ENCODE data around the gene TGOLN2.
"Not testable (repeated sequence)": the region's sequence is repeated elsewhere in the genome, so short reads cannot be mapped to it uniquely, and the experiment has no call there.

The TGOLN2 gene

DNA sequence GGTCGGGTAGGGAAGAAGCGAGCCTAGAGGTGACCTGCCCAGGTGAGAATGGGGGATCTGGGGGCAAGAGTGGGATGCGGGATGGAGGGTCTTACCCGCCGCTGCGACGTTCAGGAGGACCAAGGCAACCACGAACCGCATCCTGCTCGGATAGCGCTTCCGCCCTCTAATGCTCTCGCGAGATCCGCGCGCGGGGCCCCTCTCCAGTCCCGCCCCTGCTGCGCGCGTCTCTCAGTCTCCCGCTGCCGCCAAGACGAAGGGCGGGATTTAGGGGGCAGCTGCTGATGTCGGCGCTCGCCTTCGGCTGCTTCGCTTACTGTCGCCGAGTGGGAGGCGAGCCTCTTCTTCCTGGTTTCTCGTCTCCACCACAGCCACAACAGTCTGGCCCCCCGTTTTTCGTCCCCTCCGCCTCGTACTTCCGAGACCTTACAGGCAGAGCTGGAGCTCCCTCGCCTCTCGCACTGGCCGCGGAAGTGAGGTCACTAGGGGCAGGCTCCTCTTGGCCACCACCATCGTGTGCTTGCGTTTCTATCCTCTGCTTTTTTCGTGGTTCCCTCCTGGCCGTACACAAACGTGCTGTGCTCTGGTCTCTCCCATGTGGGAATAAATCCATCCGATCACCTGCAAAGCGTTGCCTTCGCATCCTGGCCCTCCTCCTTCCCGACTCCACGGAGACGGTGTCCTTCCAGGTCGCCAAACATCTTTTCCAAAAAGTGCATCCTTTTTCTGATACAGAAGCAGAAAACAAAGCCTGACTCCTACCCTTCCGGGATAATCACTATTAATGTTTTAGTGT lies at the start of gene TGOLN2:
TGOLN2 (minus strand) TSS at position 168 of the 796 bp plus-strand sequence; CDS start at position 141, 27 bp downstream.
- DNase-seq (ENCODE audit: low read depth) = peak; percentile 86

DNA sequence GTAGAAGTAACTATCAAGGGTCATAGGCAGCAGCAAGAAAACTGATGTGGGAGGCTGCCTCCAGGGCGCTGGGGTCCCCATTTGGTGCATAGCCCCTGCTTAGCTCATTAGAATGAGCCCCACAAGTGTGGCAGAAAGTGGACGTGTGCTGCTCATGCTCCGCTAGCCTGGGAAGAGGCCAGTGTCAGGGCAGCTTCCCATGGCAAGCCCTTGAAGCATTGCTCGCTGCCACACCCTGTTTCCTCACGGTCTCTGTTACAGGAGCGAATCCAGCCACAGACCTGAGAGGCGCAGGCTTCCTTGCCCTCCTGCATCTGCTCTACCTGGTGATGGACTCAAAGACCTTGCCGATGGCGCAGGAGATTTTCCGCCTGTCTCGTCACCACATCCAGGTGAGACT lies 49.3 kb upstream of the TGOLN2 start:
- no peak for DNase-seq (ENCODE audit: low read depth)

DNA sequence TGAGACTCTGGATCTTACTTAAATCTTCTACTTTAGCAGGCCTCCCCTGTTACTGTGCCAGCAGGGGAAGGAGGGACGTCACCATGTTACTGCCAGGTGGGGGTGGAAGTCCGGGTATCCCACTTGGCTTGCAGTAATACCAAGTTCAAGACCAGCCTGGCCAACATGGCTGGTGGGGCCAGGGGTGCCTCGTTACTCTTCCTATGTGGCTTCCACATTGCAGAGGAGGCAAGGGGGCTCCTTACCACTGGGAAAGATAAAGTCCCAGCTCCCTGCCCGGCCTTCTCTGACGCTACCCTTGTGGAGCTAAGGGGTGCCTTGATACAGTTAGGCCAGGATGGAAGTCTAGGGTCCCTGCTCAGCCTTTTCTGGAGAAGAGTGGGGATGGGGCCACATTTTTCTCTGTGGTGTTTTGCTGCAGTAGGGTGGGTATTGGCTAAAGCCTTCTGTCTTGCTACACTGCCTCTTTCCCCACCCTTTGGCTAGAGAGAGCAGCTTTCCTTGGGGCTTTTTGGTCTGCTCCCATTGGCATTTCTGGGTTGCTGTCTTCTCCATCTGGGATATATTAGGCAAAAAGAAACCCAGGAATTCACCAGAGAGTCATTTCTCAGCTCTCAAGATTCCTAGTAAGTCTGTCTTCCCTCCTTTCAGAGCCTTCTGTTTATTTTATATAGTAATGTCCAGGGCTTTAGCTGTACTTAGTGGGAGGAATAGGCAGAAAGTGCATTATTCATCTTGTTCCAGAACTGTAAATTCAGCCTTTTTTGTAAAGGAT lies 48.7 kb upstream of the TGOLN2 start:
- DNase-seq (ENCODE audit: low read depth) = no peak

DNA sequence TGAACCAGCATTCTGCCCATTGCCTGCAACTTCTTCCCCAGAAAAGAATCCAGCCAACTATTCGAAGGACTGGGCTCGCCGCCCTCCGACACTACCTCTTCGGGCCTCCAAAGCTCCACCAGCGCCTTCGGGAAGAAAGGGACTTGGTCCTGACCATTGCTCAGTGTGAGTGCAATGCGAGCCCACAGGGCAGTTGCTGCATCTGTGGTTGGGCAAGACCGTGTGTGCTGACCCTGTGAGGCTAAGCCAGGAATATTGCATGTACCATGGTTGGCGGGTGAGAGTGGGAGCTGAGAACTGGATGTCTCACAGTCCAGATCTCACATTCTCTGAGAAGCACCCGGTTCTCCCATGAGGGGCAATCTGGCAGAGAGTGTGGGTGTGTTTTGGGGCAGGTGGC lies 43.3 kb upstream of the TGOLN2 start:
- DNase-seq (ENCODE audit: low read depth) = no peak

DNA sequence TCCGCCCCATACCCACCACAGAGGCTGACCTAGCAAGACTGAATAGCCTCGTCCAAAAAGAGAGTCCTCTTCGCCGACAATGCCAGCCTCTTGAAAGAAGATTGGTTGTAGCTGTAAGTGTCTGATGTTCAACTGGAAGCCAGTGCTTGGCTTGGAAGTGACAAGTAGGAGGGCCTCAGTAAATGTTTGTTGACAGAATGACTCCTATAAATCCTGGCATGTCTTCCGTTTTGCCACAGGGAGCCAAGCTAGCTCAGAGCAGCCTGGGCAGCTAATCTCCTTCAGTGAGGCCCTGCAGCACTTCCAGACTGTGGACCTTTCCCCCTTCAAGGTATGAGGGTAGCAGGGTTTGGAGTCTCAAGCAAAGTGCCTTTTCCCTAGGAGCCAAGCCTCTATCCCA lies 41.7 kb upstream of the TGOLN2 start:
- DNase-seq (ENCODE audit: low read depth) = no peak

DNA sequence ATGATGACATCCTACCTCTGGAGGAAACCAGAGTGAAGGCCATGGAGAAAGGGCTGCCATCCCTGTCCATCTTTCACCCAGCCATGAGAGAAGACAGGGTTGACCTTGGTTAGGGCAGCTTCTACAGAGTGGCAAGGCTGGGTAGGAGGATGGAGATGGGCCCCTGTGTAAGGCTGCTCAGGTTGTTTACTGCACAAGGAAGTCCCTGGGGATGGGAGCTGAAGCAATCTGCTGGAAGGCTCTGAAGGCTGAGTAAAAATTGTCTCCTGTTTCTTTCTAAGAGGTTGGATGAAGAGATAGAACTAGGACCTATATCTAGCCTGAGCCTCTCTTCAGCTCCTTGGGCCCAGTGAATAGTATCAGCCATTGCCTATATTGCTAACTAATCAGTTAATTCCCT lies 41.1 kb upstream of the TGOLN2 start:
- DNase-seq (ENCODE audit: low read depth) = no peak

DNA sequence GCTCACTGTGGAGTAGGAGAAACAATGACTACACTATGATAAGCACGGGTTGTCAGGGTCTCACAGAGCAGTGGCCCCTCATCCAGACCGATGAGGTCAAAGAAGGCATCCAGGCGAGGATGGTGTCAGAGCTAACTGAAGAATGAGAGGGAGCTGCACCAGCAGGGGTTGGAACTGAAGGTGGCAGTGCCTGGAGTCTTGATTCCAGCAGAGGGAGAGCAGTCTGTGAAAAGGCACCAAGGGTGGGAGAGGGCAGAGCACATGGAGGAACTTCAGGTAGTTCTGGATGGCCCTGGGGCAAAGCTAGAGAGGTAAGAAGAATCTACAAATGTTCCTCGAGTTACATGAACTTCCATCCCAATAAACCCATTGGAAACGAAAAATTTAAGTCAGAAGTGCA lies 39.4 kb upstream of the TGOLN2 start:
- DNase-seq (ENCODE audit: low read depth) = no peak

DNA sequence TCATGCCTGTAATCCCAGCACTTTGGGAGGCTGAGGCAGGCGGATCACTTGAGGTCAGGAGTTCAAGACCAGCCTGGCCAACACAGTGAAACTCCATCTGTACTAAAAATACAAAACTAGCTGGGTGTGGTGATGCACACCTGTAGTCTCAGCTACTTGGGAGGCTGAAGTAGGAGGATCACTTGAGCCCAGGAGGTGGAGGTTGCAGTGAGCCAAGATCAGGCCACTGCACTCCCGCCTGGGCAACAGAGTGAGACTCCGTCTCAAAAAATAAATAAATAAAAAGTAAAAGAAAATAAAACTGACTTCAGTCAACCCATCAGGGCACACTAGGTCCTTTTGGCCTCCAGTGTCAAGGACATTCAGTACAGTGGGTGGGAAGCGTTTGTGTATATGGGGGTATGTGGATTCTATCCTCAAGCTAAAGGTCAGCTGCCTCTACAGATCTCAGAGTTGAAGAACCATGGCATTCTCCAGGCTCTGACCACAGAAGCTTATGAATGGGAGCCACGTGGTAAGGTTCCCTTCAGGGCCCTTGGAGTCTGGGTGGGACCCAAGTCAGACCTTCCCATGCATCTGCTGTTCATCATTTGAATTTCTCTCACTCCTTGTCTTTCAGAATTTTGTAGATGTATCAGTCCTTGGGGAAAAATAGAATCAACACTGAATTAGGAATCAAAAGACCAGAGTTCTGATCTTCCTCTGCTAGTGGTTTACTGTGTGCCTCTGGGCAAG lies 35.0 kb upstream of the TGOLN2 start:
- not testable (repeated sequence) for DNase-seq (ENCODE audit: low read depth)

DNA sequence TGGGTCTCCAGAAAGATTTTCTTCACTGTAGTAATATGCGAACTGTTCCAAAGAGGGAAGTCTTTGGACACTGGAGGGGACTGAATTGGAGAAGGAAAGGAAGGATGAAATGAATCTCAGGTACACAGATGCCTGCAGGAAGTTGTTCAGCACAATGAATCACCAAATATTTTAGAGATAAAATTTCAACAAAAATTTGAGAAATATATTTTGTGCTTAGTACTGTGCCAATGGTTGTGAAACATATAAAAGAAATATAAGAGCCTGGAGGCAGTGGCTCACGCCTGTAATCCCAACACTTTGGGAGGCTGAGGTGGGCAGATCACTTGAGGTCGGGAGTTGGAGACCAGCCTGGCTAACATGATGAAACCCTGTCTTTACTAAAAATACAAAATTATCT lies 29.9 kb upstream of the TGOLN2 start:
- DNase-seq (ENCODE audit: low read depth) = no peak

DNA sequence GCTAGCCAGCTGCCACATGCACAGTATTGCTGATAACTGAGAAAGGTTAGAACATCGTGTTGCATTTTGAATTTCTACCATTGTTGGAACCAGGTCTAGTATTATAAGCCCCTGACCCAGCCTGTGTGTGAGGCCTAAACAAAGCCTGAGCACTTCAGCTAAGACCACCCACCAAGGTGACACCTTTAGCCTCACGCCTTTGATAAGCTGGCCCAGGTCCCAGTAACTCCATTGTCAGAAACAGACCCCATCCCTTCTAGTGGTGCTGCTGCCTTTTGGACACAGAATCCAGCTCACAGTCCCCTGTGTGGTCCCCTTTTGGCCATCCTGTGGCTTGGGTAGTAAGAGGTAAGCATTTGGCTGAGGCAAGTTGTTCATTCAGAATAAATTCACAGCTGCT lies 28.4 kb upstream of the TGOLN2 start:
- DNase-seq (ENCODE audit: low read depth) = no peak

DNA sequence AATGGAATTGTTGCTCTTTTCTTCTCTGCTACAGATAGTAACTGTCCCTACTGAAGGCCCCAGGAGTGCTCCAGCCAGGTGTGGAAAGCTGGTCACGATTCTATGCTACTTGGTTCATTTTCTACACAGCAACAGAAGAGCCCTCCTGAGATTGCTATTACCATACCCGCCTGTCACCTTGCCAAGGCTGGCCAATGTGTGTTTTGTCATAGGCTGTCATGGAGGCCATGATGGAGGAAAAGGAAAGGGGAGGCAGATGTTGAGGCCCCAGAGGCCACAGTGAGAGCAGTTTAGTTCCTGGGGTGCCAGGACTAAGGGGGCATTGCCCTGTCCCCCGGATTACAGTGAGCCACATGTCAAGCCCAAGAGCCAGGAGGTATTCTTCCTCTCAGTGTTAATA lies 27.7 kb upstream of the TGOLN2 start:
- DNase-seq (ENCODE audit: low read depth) = no peak

DNA sequence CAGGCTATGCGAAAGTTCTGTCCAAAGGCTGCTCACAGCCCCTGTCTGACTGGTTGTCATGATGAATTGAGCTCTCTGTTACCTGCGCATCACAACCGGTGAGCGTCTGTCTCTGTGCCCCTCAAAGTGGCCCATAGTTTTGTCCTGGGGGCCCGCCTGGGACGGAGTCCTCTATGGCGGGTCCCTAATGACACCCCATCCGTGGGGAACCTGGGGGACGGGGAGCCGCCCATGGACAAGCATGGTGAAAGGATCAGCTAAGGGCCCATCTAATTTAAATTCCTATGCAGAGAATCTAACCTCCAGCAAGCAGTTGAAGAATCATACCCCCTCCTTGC lies 27.3 kb upstream of the TGOLN2 start:
- no peak for DNase-seq (ENCODE audit: low read depth)

DNA sequence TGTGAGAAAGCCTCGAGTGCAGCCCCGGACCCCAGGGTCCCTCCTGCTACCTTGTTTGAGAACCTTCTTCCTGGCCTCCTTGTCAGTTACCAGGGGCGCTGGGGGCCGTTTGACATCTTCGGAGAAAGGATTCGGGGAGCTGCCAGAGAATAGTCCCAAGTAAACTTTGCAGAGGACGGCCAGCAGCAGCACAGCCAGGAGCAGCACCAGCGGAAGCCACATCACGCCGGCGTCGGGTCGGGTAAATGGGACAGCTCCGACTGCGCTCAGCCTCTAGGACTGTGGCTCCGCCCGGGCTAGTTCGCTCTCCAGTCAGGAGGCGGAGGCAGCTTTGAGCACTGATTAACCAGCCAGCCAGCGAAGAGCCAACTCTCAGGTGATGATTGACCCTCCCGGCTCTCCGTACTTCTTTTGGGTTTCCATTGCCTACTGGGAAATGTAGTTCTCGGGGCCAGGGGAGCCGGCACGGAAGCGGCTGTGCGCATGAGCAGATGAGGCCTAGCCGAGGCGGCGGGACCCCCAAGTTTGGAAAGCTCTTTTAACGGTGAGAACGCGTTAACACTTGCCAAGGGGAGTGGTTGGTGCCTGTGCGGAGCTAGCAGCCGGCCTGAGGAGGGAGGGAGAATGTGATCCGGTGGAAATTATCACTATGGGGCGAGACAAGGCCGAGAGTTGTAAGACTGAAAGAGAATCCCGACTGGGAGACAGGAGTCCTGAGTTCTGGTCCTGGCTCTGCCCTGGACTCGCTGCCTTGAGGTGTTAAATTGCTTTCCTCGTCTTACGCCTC lies 26.7 kb upstream of the TGOLN2 start, which contains the start of the genes ELMOD3 and RETSAT:
ELMOD3 (plus strand) TSS at position 484 of the 787 bp plus-strand sequence. CDS start 2,430 bp downstream, outside the sequence.
RETSAT (minus strand) TSS at position 243 of the 787 bp plus-strand sequence; CDS start at position 222, 21 bp downstream.
- peak; percentile 98 for DNase-seq (ENCODE audit: low read depth)

DNA sequence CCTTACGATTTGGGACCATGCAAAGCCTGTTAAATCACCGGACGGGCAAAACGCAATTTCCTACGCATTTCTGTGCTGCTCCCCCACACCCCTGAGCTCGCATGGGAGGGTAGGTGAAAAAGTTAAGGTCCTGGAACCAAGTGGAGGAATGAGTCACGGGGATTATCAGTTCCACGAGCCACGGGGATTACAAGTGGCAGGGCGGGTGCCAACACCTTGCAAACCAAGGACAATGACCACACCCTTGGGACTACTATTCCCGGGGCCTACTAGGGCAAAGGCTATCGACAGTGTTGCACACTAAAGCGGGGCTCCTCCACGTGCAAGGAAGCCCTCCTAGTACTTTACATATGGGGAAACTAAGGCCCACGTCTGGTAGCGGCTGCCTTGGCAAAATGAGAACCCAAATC lies 26.1 kb upstream of the TGOLN2 start:
- no peak for DNase-seq (ENCODE audit: low read depth)

DNA sequence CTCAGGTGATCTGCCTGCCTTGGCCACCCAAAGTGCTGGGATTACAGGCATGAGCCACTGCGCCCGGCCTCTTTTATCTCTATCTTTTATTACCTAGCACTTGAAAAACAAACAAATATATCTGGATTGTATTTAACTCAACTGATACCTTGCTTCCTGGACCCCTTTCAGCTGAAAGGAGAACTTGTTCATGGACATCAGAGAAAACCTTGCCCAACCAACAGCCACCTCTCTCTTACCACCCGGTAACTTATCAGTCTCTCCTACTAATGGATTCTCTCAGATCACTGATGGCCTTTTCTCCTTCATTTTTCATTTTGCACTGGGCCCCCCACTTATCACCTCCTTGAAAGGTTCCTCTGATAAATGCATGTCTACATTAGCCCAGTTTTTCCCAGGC lies 19.8 kb upstream of the TGOLN2 start:
- no peak for DNase-seq (ENCODE audit: low read depth)

DNA sequence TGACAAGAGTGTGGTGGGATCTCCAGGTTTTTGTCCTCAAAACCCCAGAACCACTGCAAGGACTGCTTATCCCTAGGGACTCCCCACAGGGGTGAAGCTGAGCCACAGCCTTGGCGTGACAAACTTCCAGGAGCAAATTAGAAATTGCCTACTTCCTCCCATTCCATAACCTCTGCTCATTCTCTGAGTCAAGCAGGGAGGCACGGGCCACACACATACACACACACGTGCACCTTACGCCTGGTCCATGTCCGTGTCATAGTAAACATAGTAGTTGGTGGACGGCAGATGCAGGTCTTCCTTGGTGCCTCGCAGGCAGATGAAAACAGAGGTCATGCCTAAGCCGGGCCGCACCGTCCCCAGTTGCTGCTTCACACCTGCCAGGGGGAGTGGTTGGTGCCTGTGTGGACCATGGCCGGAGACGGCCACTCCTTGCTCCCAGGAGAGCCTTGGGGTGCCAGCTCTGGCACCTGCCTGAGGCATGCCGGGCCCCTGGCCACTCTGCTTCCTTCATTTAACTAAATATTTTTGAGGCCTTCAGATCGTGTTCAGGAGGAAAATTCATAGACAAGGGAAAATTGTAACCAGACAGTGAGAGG lies 16.7 kb upstream of the TGOLN2 start:
- DNase-seq (ENCODE audit: low read depth) = no peak

DNA sequence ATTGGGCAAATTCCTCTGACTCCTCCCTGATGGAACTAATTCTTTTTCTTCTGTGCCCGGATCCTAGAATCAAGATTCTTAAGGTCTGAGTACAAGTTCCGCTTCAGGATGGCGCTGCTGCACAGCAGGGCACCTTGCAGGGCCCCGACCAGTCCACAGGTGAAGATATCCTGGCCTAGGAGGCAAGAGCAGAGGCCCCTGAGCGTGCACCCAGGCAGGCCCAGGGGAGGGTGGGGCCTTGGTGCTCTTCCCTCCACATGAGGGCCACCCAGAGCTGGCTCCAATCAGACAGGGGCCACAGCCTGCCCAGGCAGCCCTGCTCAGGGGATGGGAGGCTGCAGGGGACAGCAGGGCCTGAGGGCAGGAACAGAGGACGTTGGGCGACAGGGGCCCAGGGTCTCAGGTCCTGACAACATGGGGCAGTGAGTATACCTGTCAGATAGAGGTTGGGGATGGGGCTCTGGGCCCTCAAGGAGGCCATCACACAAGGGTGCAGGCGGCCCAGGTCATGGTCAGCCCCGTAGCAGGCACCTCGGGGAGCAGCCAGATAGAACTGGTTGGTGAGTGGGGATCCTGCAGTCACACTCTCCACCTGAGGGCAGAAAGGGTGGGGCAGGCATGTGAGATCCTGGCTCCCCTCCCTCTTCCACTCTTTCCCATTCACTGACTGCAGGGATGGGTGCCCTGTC lies 15.6 kb upstream of the TGOLN2 start:
- not testable (repeated sequence) for DNase-seq (ENCODE audit: low read depth)

DNA sequence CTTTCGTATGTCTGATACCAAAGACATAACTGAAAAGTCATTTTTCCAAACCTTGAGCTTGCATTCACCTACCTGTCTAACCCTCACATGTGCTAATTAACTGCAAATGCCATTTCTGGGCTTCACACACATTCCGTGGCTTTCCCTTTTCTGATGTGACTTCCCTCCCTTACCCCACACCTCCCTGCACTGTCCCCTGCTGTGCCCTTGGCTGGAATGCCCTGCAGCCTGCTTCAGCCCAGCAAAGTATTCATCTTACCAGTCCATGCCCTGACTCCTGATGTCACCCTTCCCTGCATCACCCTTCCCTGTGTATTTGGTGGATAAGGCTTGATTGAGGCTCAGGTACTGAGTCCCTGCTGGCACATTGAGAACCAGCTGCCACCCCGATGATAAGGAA lies 14.4 kb upstream of the TGOLN2 start:
- no peak for DNase-seq (ENCODE audit: low read depth)

DNA sequence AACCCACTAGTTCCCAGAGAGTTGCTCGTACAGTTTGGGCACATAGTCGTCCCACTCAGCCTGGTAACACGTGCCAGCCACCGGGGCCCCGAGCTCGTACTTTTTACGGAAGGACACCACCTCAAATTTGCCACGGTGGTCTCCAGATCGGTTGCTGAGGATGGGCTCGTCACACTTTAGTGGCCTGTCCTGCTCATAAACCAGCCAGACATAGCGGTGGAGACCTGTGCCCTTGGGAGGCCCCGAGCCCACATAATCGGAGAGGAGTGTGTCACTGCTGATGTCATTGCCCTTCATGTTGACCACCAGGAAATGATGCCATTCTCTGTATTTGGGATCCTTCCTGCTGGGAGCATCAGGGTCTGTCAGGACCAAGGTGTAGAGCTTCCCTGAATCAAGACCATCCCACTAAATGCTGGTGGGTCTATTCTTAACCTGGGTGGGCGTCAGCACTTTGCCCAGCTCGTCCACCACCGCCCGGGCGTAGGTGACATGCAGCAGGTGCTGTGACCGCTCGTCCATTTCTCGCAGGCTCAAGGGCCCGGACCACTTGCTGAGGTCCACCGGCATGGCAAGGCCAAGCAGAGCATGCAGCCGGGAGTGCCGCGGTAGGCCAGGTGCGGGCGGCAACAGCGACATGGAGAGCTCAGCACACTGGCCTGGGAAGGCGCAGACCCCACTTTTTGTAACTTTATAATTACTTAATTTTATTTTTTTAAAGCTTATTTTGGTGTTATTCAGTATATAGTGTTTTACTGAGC lies 13.7 kb upstream of the TGOLN2 start:
- DNase-seq (ENCODE audit: low read depth) = no peak
